ENCODE results near the gene MTURN.
"Not testable (repeated sequence)": the region's sequence is repeated elsewhere in the genome, so short reads cannot be mapped to it uniquely, and the experiment has no call there.

Gene MTURN

GRCh38 chr7:30187513-30187912 lies 52.7 kb downstream of the MTURN start:
- no peaks in the 10 kb centered on the region for H3K9me3 ChIP-seq (replicated peaks; ENCODE audit: insufficient read depth, low read length)
- H3K27me3 ChIP-seq (replicated peaks; ENCODE audit: insufficient read depth, low read length), result no peaks in the 10 kb centered on the region
- no peak overlapping the region for H3K4me2 ChIP-seq (ENCODE audit: low read depth, low read length)
- H3K4me3 ChIP-seq (ENCODE audit: low read length), result no peak overlapping the region
- H3K9me2 ChIP-seq (replicated peaks; ENCODE audit: insufficient read depth, low read length), result no peaks in the 10 kb centered on the region
- H3K36me3 ChIP-seq (replicated peaks; ENCODE audit: insufficient read depth, low read length), result no peaks in the 10 kb centered on the region
- H3K79me2 ChIP-seq (ENCODE audit: low read length), result no peaks in the 10 kb centered on the region
- no peaks in the 10 kb centered on the region for H4K20me1 ChIP-seq (ENCODE audit: insufficient read depth, low read length)
- no peak overlapping the region for H3K27ac ChIP-seq (ENCODE audit: low read length)
- H2AFZ ChIP-seq (ENCODE audit: low read length), result no peak overlapping the region
- no peaks in the 10 kb centered on the region; the same call in 1 of the 2 replicates for H3K4me1 ChIP-seq (ENCODE audit: low read length)
- DNase-seq, result no peak
- no peak overlapping the region for H3K9ac ChIP-seq (ENCODE audit: low read length)
- no peak for TF ChIP-seq EZH2phosphoT487 (IDR thresholded peaks at IDR 0.05; ENCODE audit: low read length)
- TF ChIP-seq CTCF (IDR thresholded peaks at IDR 0.05; ENCODE audit: low read length), result no peak
- TF ChIP-seq EZH2 (optimal IDR thresholded peaks at IDR 0.05; ENCODE audit: low read depth, low read length), result no peak
- H3F3A ChIP-seq (ENCODE audit: insufficient read depth, low read length), result no peaks in the 10 kb centered on the region

DNA sequence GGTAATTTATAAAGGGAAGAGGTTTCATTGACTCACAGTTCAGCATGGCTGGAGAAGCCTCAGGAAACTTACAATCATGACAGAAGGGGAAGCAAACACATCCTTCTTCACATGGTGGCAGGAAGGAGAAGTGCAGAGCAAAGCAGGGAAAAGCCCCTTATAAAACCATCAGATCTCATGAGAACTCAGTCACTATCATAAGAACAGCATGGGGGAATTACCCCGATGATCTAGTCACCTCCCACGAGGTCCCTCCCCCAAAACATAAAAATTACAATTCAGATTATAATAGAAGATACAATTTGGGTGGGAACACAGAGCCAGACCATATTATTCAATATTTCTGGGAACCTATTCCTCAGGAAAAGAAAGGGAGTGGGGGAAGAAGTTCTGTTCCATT lies 53.6 kb downstream of the MTURN start:
- H3K4me3 ChIP-seq (ENCODE audit: low read length); H3K79me2 ChIP-seq (ENCODE audit: low read length); H2AFZ ChIP-seq (ENCODE audit: low read length); H4K20me1 ChIP-seq (ENCODE audit: insufficient read depth, low read length); H3K9me3 ChIP-seq (replicated peaks; ENCODE audit: insufficient read depth, low read length); H3K4me1 ChIP-seq (ENCODE audit: low read length); H3K9me2 ChIP-seq (replicated peaks; ENCODE audit: insufficient read depth, low read length); H3K4me2 ChIP-seq (ENCODE audit: low read depth, low read length); DNase-seq; H3F3A ChIP-seq (ENCODE audit: insufficient read depth, low read length); H3K27me3 ChIP-seq (replicated peaks; ENCODE audit: insufficient read depth, low read length); H3K27ac ChIP-seq (ENCODE audit: low read length); H3K9ac ChIP-seq (ENCODE audit: low read length); H3K36me3 ChIP-seq (replicated peaks; ENCODE audit: insufficient read depth, low read length): not testable (repeated sequence)

GRCh38 chr7:30188811-30189210 lies 54.0 kb downstream of the MTURN start:
- TF ChIP-seq EZH2 (optimal IDR thresholded peaks at IDR 0.05; ENCODE audit: low read depth, low read length) (no peak), CTCF (IDR thresholded peaks at IDR 0.05; ENCODE audit: low read length) (no peak), EZH2phosphoT487 (IDR thresholded peaks at IDR 0.05; ENCODE audit: low read length) (no peak)
- H3K27ac ChIP-seq (ENCODE audit: low read length), result no peak overlapping the region

DNA sequence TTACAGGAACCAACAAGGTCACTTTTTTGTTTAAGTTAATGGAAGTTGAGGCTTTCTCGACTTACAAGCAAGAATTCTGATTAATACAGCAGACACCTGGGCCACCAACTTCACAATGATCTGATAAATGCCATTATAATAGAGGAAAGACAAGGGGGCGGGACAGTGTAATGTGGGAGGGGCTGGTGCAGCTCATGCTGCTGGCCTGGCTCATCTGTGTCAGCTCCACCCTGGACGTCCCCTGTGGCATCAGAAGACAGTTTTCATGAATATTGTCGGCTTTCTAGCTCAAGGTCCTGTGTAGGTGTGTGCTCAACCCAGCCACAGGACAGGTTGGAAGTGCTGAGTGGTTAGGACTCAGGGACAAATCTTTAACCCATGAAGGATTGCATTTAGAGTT lies 57.0 kb downstream of the MTURN start:
- Histone ChIP-seq H3F3A (ENCODE audit: insufficient read depth, low read length) (no peaks in the 10 kb centered on the region), H3K4me2 (ENCODE audit: low read depth, low read length) (no peak overlapping the region), H2AFZ (ENCODE audit: low read length) (no peak overlapping the region), H3K4me3 (ENCODE audit: low read length) (no peak overlapping the region), H3K4me1 (ENCODE audit: low read length) (no peaks in the 10 kb centered on the region), H3K27ac (ENCODE audit: low read length) (no peak overlapping the region), H3K79me2 (ENCODE audit: low read length) (no peaks in the 10 kb centered on the region), H3K36me3 (replicated peaks; ENCODE audit: insufficient read depth, low read length) (no peaks in the 10 kb centered on the region), H3K27me3 (replicated peaks; ENCODE audit: insufficient read depth, low read length) (no peaks in the 10 kb centered on the region), H3K9me3 (replicated peaks; ENCODE audit: insufficient read depth, low read length) (no peaks in the 10 kb centered on the region), H4K20me1 (ENCODE audit: insufficient read depth, low read length) (no peaks in the 10 kb centered on the region), H3K9me2 (replicated peaks; ENCODE audit: insufficient read depth, low read length) (no peaks in the 10 kb centered on the region), H3K9ac (ENCODE audit: low read length) (no peak overlapping the region)
- DNase-seq, result no peak
- TF ChIP-seq EZH2phosphoT487 (IDR thresholded peaks at IDR 0.05; ENCODE audit: low read length) (no peak), CTCF (IDR thresholded peaks at IDR 0.05; ENCODE audit: low read length) (no peak), EZH2 (optimal IDR thresholded peaks at IDR 0.05; ENCODE audit: low read depth, low read length) (no peak)

More at GRCh38 chr7:30188811-30189210, 54.0 kb downstream of the MTURN start:
- H3K4me1 ChIP-seq (ENCODE audit: low read length), result no peaks in the 10 kb centered on the region; the same call in 1 of the 2 replicates
- H3K9me3 ChIP-seq (replicated peaks; ENCODE audit: insufficient read depth, low read length), result no peaks in the 10 kb centered on the region
- no peak overlapping the region for H2AFZ ChIP-seq (ENCODE audit: low read length)
- no peaks in the 10 kb centered on the region for H3K9me2 ChIP-seq (replicated peaks; ENCODE audit: insufficient read depth, low read length)
- H3K36me3 ChIP-seq (replicated peaks; ENCODE audit: insufficient read depth, low read length), result no peaks in the 10 kb centered on the region
- H3K79me2 ChIP-seq (ENCODE audit: low read length), result no peaks in the 10 kb centered on the region
- no peak overlapping the region for H3K4me2 ChIP-seq (ENCODE audit: low read depth, low read length)
- H3K9ac ChIP-seq (ENCODE audit: low read length), result no peak overlapping the region
- H4K20me1 ChIP-seq (ENCODE audit: insufficient read depth, low read length), result no peaks in the 10 kb centered on the region
- H3K4me3 ChIP-seq (ENCODE audit: low read length), result no peak overlapping the region
- H3K27me3 ChIP-seq (replicated peaks; ENCODE audit: insufficient read depth, low read length), result no peaks in the 10 kb centered on the region
- H3F3A ChIP-seq (ENCODE audit: insufficient read depth, low read length), result no peaks in the 10 kb centered on the region
- DNase-seq, result no peak

Measured in MM.1S (cell line).